NB4 (cell line): Measurements from ENCODE around the gene MTHFR.

Experiments used
- DNase-seq: peaks from one replicate; pipeline ENCODE4 v3.0.0; 2010; ENCODE audit warnings: low read depth
- H3K4me3 ChIP-seq: one replicate; pipeline ENCODE4 v1.5.1; 2011; ENCODE audit warnings: mild to moderate bottlenecking, low read depth, low read length, moderate library complexity
- CTCF ChIP-seq: IDR thresholded peaks from one replicate; pipeline ENCODE4 v1.5.1; 2012; ENCODE audit warnings: low read depth, low read length
- MAX ChIP-seq: IDR thresholded peaks from 2 replicates; pipeline ENCODE4 v1.6.1; 2011; ENCODE audit warnings: low read depth, low read length
- MYC ChIP-seq: IDR thresholded peaks from 2 replicates; pipeline ENCODE4 v1.6.1; 2011; ENCODE audit warnings: low read depth, low read length
- POLR2A ChIP-seq: IDR thresholded peaks from 2 replicates; pipeline ENCODE4 v1.6.1; 2011; ENCODE audit warnings: mild to moderate bottlenecking; ENCODE audit not compliant: insufficient read length; ENCODE audit errors: extremely low read depth

The MTHFR gene

GRCh38 chr1:11802616-11802972, 3.2 kb downstream of the MTHFR start:
- no peak overlapping the region for H3K4me3 ChIP-seq

DNA sequence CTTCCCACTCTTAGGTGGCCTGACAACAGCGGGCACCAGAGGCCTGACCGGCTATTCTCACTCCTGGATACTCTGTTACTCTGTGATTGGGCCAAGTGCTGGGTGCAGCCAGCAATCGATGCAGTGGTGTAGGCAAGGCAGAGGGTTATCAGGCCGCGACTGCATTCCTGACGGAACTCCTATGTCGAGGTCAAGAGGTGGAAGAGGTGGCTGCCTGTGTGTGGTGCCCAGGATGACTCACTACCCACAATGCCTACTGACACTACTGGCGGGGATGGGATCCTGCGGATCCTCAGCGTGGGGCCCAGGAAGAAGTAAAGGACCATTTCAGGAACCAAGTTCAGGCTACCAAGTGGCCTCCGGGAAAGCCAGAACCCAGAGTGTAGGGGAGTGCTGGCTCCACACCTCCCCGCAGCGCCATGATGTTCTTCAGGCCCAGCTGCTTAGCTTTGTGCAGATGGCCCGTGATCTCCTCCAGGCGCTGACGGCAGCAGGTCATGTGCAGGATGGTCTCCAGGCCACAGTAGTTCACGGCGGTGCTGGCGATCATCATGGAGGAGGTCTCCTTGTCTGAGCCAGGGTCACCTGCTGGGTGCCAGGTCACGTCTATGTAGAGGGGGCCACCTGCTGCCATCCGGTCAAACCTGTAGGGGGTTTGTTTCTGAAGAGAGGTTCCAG, 4.9 kb downstream of the MTHFR start:
- TF ChIP-seq CTCF (no peak), MYC (no peak), POLR2A (no peak), MAX (no peak)
- no peak overlapping the region for H3K4me3 ChIP-seq
- DNase-seq: no peak

More at GRCh38 chr1:11802616-11802972, 3.2 kb downstream of the MTHFR start:
- DNase-seq: no peak
- TF ChIP-seq POLR2A (no peak), CTCF (no peak), MAX (no peak), MYC (no peak)

- TF ChIP-seq MAX (no peak), MYC (no peak), POLR2A (no peak), CTCF (no peak)
- H3K4me3 ChIP-seq: no peak overlapping the region
- DNase-seq: no peak
These were observed 5.4 kb downstream of the MTHFR start for GRCh38 chr1:11800391-11800755.

DNA sequence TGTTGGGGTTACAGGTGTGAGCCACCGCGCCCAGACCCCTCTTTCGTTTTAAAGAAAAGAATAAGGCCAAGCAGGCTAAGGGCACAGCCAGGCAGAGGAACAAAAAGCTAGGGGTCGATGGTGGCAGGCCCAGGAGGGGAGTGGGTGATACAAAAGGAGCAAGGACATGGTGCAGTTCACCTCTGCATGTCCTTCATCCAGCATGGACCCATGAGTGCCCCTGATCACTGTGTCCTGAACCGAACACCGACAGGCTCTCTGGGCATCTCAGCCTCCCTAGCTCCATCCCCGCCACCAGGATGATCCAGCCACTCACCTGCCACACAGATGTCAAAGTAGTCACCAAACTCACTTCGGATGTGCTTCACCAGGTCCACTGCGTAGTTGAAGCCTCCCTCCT, 5.9 kb downstream of the MTHFR start:
- no peak overlapping the region for H3K4me3 ChIP-seq
- no peak for DNase-seq
- TF ChIP-seq POLR2A: no peak
- TF ChIP-seq MYC: no peak
- no peak for TF ChIP-seq CTCF
- no peak for TF ChIP-seq MAX

DNA sequence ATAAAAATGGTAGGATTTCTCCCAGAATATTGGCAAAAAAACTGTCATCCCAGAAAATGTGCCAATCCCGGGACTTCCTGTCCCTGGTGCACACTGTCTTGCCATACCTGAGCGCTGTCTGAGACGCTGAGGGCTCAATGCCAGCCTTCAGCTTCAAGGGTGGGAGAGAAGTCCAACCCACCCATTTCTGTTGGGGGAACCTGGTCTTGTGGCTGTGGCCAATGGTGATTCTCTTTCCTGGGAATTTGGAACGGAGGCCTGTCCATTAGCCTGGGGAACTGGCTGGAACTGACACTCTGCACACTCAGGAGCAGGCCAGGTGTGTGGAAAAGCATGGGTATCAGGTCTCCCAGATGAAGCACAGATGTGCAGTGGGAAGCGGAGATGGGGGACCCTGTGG, 6.7 kb downstream of the MTHFR start:
- TF ChIP-seq MYC (no peak), POLR2A (no peak), MAX (no peak), CTCF (no peak)
- no peak for DNase-seq
- H3K4me3 ChIP-seq: no peak overlapping the region
